ENCODE measurements around the gene PDE1A. TPM values are rescaled to one million over a fixed set of nuclear protein-coding genes. Genes with fewer than 3 reads are reported as not detected.

Gene PDE1A
- total and polyA plus RNA-seq, 2 of the 13 experiments (the other 11 are each of a cell fraction or from before 2014, with no cell fraction given): not detected

GRCh38 chr2:182240862-182241371, 185.9 kb downstream of the PDE1A start (continued):
- no peak for TF ChIP-seq ZNF609 (CRISPR knock-in tag; IDR thresholded peaks at IDR 0.05; ENCODE audit: borderline replicate concordance)
- TF ChIP-seq ZNF572 (CRISPR knock-in tag; IDR thresholded peaks at IDR 0.05): no peak
- no peak for TF ChIP-seq CEBPZ (IDR thresholded peaks at IDR 0.05; ENCODE audit: low read length)
- TF ChIP-seq SMYD3 (CRISPR knock-in tag; IDR thresholded peaks at IDR 0.05): no peak
- TF ChIP-seq HNF4G (IDR thresholded peaks at IDR 0.05; ENCODE audit: borderline replicate concordance, low read depth, low read length): peak; percentile 29; the same call in 1 of the 2 replicates
- TF ChIP-seq HNF4G (CRISPR knock-in tag; IDR thresholded peaks at IDR 0.05; ENCODE audit: borderline replicate concordance, low read depth): no peak
- TF ChIP-seq SCMH1 (CRISPR knock-in tag; IDR thresholded peaks at IDR 0.05; ENCODE audit: borderline replicate concordance): no peak
- TF ChIP-seq GTF3A (CRISPR knock-in tag; conservative IDR thresholded peaks at IDR 0.05): no peak
- TF ChIP-seq TEAD3 (CRISPR knock-in tag; optimal IDR thresholded peaks at IDR 0.05; ENCODE audit: borderline replicate concordance): no peak
- no peak for TF ChIP-seq HOXD1 (CRISPR knock-in tag; IDR thresholded peaks at IDR 0.05)
- peak; percentile 42; the same call in 1 of the 2 replicates for TF ChIP-seq DMAP1 (CRISPR knock-in tag; IDR thresholded peaks at IDR 0.05)
- TF ChIP-seq PBX3 (CRISPR knock-in tag; IDR thresholded peaks at IDR 0.05; ENCODE audit: borderline replicate concordance): no peak
- TF ChIP-seq TEF (CRISPR knock-in tag; IDR thresholded peaks at IDR 0.05): 0 out of 2 replicates have a peak, but pooled peaks have one; percentile 41
- TF ChIP-seq KLF15 (CRISPR knock-in tag; IDR thresholded peaks at IDR 0.05; ENCODE audit: borderline replicate concordance): no peak
- no peak for TF ChIP-seq BATF2 (CRISPR knock-in tag; IDR thresholded peaks at IDR 0.05)
- TF ChIP-seq KDM3A (CRISPR knock-in tag; IDR thresholded peaks at IDR 0.05; ENCODE audit: low read depth): no peak

Measured in HepG2 (cell line).